SK-N-SH treated with all-trans-retinoic acid at 6 μM for 48 hours (cell line): Measurements from ENCODE around the gene COBLL1.

Experiments used
- ATAC-seq: fragments of 200-7000 bp; cut with Tn5 transposase; 3 replicates; pipeline ENCODE4 v1.9.1; 2020; ENCODE audit warnings: mild to moderate bottlenecking, moderate library complexity
- ARNTL ChIP-seq: fragments of 450-650 bp; formaldehyde crosslinking; IDR thresholded peaks from 2 replicates; pipeline ENCODE4 v1.5.0; 2020; ENCODE audit warnings: low read depth, mild to moderate bottlenecking, moderate library complexity, borderline replicate concordance
- BACH2 ChIP-seq: fragments of 250-450 bp; sonication (Bioruptor Pico); IDR thresholded peaks from 2 replicates; pipeline ENCODE4 v1.9.0; 2021; ENCODE audit warnings: mild to moderate bottlenecking, borderline replicate concordance
- CREB5 ChIP-seq: fragments of 250-450 bp; sonication (Bioruptor Pico); IDR thresholded peaks from 2 replicates; pipeline ENCODE4 v1.5.1; 2020; ENCODE audit warnings: low read depth, mild to moderate bottlenecking, moderate library complexity
- CSDC2 ChIP-seq: fragments of 250-450 bp; sonication (Bioruptor Pico); IDR thresholded peaks from 2 replicates; pipeline ENCODE4 v1.5.0; 2020; ENCODE audit warnings: mild to moderate bottlenecking, moderate library complexity
- CSRNP3 ChIP-seq: fragments of 250-450 bp; sonication (Bioruptor Pico); IDR thresholded peaks from 2 replicates; pipeline ENCODE4 v1.5.1; 2021; ENCODE audit warnings: mild to moderate bottlenecking, moderate library complexity
- ESRRG ChIP-seq: fragments of 250-450 bp; sonication (Bioruptor Pico); IDR thresholded peaks from 2 replicates; pipeline ENCODE4 v1.6.1; 2021; ENCODE audit warnings: mild to moderate bottlenecking
- GLIS3 ChIP-seq: fragments of 250-450 bp; sonication (Bioruptor Pico); IDR thresholded peaks from 2 replicates; pipeline ENCODE4 v1.5.0; 2020; ENCODE audit warnings: mild to moderate bottlenecking, moderate library complexity
- ISL1 ChIP-seq: fragments of 250-450 bp; sonication (Bioruptor Pico); IDR thresholded peaks from 2 replicates; pipeline ENCODE4 v2.1.2; 2022; ENCODE audit warnings: mild to moderate bottlenecking, moderate library complexity
- OSR1 ChIP-seq: fragments of 250-450 bp; sonication (Bioruptor Pico); IDR thresholded peaks from 2 replicates; pipeline ENCODE4 v1.8.0; 2022; ENCODE audit warnings: moderate library complexity, mild to moderate bottlenecking, inconsistent platforms
- PATZ1 ChIP-seq: fragments of 250-450 bp; sonication (Bioruptor Pico); IDR thresholded peaks from 2 replicates; pipeline ENCODE4 v1.8.0; 2020; ENCODE audit warnings: mild to moderate bottlenecking, moderate library complexity, borderline replicate concordance
- POU6F1 ChIP-seq: fragments of 250-450 bp; sonication (Bioruptor Pico); IDR thresholded peaks from 2 replicates; pipeline ENCODE4 v1.8.0; 2021; ENCODE audit warnings: low read depth, mild to moderate bottlenecking, moderate library complexity, borderline replicate concordance
- PPARA ChIP-seq: fragments of 250-450 bp; sonication (Bioruptor Pico); IDR thresholded peaks from 2 replicates; pipeline ENCODE4 v1.5.0; 2020; ENCODE audit warnings: mild to moderate bottlenecking, borderline replicate concordance
- RARB ChIP-seq: fragments of 250-450 bp; sonication (Bioruptor Pico); IDR thresholded peaks from 2 replicates; pipeline ENCODE4 v1.8.0; 2021; ENCODE audit warnings: mild to moderate bottlenecking, moderate library complexity
- SNAI2 ChIP-seq: fragments of 250-450 bp; sonication (Bioruptor Pico); IDR thresholded peaks from 2 replicates; pipeline ENCODE4 v1.5.0; 2020; ENCODE audit warnings: mild to moderate bottlenecking, moderate library complexity
- TCF4 ChIP-seq: fragments of 250-450 bp; sonication (Bioruptor Pico); IDR thresholded peaks from 2 replicates; pipeline ENCODE4 v1.8.0; 2021; ENCODE audit warnings: mild to moderate bottlenecking, moderate library complexity, borderline replicate concordance
- TOX ChIP-seq: fragments of 250-450 bp; sonication (Bioruptor Pico); IDR thresholded peaks from 2 replicates; pipeline ENCODE4 v1.8.0; 2021; ENCODE audit warnings: mild to moderate bottlenecking, moderate library complexity, borderline replicate concordance
- TSHZ2 ChIP-seq: fragments of 250-450 bp; sonication (Bioruptor Pico); IDR thresholded peaks from 2 replicates; pipeline ENCODE4 v1.5.0; 2020; ENCODE audit warnings: mild to moderate bottlenecking, moderate library complexity
- ZC3H10 ChIP-seq: fragments of 250-450 bp; sonication (Bioruptor Pico); IDR thresholded peaks from 2 replicates; pipeline ENCODE4 v1.5.1; 2021; ENCODE audit warnings: mild to moderate bottlenecking, moderate library complexity
- ZFP3 ChIP-seq: fragments of 250-450 bp; sonication (Bioruptor Pico); IDR thresholded peaks from 2 replicates; pipeline ENCODE4 v1.5.0; 2020; ENCODE audit warnings: mild to moderate bottlenecking, moderate library complexity
- ZFP30 ChIP-seq: fragments of 450-650 bp; formaldehyde crosslinking; IDR thresholded peaks from 2 replicates; pipeline ENCODE4 v1.5.0; 2022; ENCODE audit warnings: mild to moderate bottlenecking, moderate library complexity
- ZNF565 ChIP-seq: fragments of 450-650 bp; formaldehyde crosslinking; conservative IDR thresholded peaks from 2 replicates; pipeline ENCODE4 v1.5.0; 2020; ENCODE audit warnings: low read depth, mild to moderate bottlenecking, moderate library complexity
- ZNF70 ChIP-seq: fragments of 450-650 bp; formaldehyde crosslinking; IDR thresholded peaks from 2 replicates; pipeline ENCODE4 v1.5.0; 2020; ENCODE audit warnings: mild to moderate bottlenecking, moderate library complexity

Gene COBLL1

GRCh38 chr2:164816900-164817299 lies 24.7 kb downstream of the COBLL1 start:
- TF ChIP-seq ESRRG (no peak), ZNF70 (CRISPR knock-in tag) (no peak), CSDC2 (CRISPR knock-in tag) (no peak), BACH2 (CRISPR knock-in tag) (no peak), ISL1 (no peak), ZFP3 (CRISPR knock-in tag) (no peak), PATZ1 (CRISPR knock-in tag) (no peak), ZC3H10 (CRISPR knock-in tag) (no peak), TSHZ2 (CRISPR knock-in tag) (no peak), ARNTL (CRISPR knock-in tag) (no peak), TOX (no peak), OSR1 (CRISPR knock-in tag) (no peak), ZNF565 (CRISPR knock-in tag) (no peak), POU6F1 (CRISPR knock-in tag) (no peak), ZFP30 (CRISPR knock-in tag) (no peak), CREB5 (CRISPR knock-in tag) (no peak), TCF4 (CRISPR knock-in tag) (no peak), CSRNP3 (CRISPR knock-in tag) (no peak), RARB (CRISPR knock-in tag) (no peak), SNAI2 (no peak)
- TF ChIP-seq, all 23 proteins: peak for 0
- no peak for ATAC-seq

- no peak for ATAC-seq
- TF ChIP-seq ZC3H10 (CRISPR knock-in tag) (no peak), ZNF70 (CRISPR knock-in tag) (no peak), TSHZ2 (CRISPR knock-in tag) (no peak), ESRRG (no peak), POU6F1 (CRISPR knock-in tag) (no peak), PPARA (no peak), GLIS3 (CRISPR knock-in tag) (no peak), ZFP30 (CRISPR knock-in tag) (no peak), ARNTL (CRISPR knock-in tag) (no peak), CREB5 (CRISPR knock-in tag) (no peak), ISL1 (no peak), TOX (no peak), CSDC2 (CRISPR knock-in tag) (no peak), OSR1 (CRISPR knock-in tag) (no peak), ZFP3 (CRISPR knock-in tag) (no peak), SNAI2 (no peak), TCF4 (CRISPR knock-in tag) (no peak)
These were observed 25.6 kb downstream of the COBLL1 start for GRCh38 chr2:164816046-164816445.
